Pancreas (tissue), 10 donors: ENCODE results near the gene COG4. TPM values are rescaled to one million over a fixed set of nuclear protein-coding genes. Genes with fewer than 3 reads are reported as not detected.

Experiments
- ATAC-seq, 4 donors: fragments of 200-7000 bp; cut with Tn5 transposase; one replicate each; pipeline versions ENCODE4 v1.8.0 to v1.9.1; 2020; ENCODE audit warnings: mild to moderate bottlenecking in 4 of 4, moderate library complexity in 4 of 4
- DNase-seq, 6 donors: peaks; one replicate each; pipeline ENCODE4 v3.0.0-alpha.2; 2020
- FAIRE-seq: peaks from 2 replicates; lab custom pipeline; 2012; peaks lifted over from hg19 to GRCh38; lab: Jason Lieb, UNC
- H3K27ac ChIP-seq, 4 donors: fragments of 200-600 bp; sonication (generic); 1 replicate in 3 of 4; 2 replicates in 1 of 4; pipeline versions ENCODE4 v1.5.0 to v1.8.0; 2020
- H3K27me3 ChIP-seq, 4 donors: fragments of 200-600 bp; one replicate each; pipeline ENCODE4 v1.8.0; 2021
- H3K36me3 ChIP-seq, 3 donors: fragments of 200-600 bp; sonication (generic) in 1 of 3; one replicate each; pipeline versions ENCODE4 v1.5.0 to v1.8.0; 2020 to 2021
- H3K4me1 ChIP-seq, 3 donors: fragments of 200-600 bp; one replicate each; pipeline ENCODE4 v1.8.0; 2021
- H3K4me3 ChIP-seq, 4 donors: fragments of 200-600 bp; sonication (generic) in 2 of 4; one replicate each; pipeline versions ENCODE4 v1.5.0 to v1.8.0; 2020 to 2021
- H3K9me3 ChIP-seq, 4 donors: fragments of 200-600 bp; one replicate each; pipeline ENCODE4 v1.8.0; 2021
- WGBS, 2 donors: extraction: QIAGEN DNeasy Blood & Tissue Kit; methylation state at CpG; one replicate each; pipeline ENCODE4 v1.1.7; 2013; 5-methylcytosine and 5-hydroxymethylcytosine counted together
- intact Hi-C, 3 donors: fragments of 100-400 bp; cut with DNase I; formaldehyde crosslinking; loops; one replicate each; pipeline versions ENCODE4 v1.11.1 to v1.14.2; 2022
- polyA plus RNA-seq, 2 donors: library from polyadenylated mRNA; stranded (reverse); fragments of 200-250 nt; gene quantifications; one replicate each; pipeline ENCODE4 v1.2.3, GENCODE V29; 2013
- total RNA-seq, 6 donors: library from RNA; stranded (reverse); fragmentation: NEBNext Ultra II Directional in 4 of 6; extraction: Animal tissue kit (Norgen Biotek cat#: 25700) in 4 of 6; gene quantifications; one replicate each; pipeline versions ENCODE4 v1.2.1 to v1.2.4, GENCODE V29; 2021 to 2023
- TF ChIP-seq, protein P1 (sequence below), 4 donors: fragments of 200-600 bp; sonication (generic) in 3 of 4; IDR thresholded peaks; one replicate each; pipeline versions ENCODE4 v1.5.0 to v1.8.0; 2021; ENCODE audit warnings: antibody characterized with exemption in 4 of 4
- donor health status: healthy with polysubstance abuse.
- donor health status: DM: no; HTN: no; CAD: no; lungs with moderate emphysema.
- donor health status: DM: no; HTN: no; CAD: no.
- donor health status: control.
- donor health status: control.
- donor health status: Bipolar disorder and iron deficiency.
- donor health status: DM: yes; HTN: yes; CAD: no.
- donor health status: DM: no; HTN: no; CAD: no.
- donor health status: DM: no; HTN: no; CAD: no.
- donor health status: DM: yes; HTN: yes; CAD: no.

COG4 gene
- total and polyA plus RNA-seq, 8 donors: 12.3 to 56.4 (median 19.3) TPM

- DNase-seq (no peak), ATAC-seq (no peak), FAIRE-seq (no peak)
- peaks cover 0 to 54% (median 15%) of the 10 kb centered on the region in 3 donors for H3K36me3 ChIP-seq
- H3K9me3 ChIP-seq: no peaks in the 10 kb centered on the region
- intact Hi-C loops: no loop called here
- no peak overlapping the region for H3K4me3 ChIP-seq
- no peak overlapping the region for H3K27ac ChIP-seq
- H3K27me3 ChIP-seq: no peaks in the 10 kb centered on the region
- TF ChIP-seq, protein P1, sequence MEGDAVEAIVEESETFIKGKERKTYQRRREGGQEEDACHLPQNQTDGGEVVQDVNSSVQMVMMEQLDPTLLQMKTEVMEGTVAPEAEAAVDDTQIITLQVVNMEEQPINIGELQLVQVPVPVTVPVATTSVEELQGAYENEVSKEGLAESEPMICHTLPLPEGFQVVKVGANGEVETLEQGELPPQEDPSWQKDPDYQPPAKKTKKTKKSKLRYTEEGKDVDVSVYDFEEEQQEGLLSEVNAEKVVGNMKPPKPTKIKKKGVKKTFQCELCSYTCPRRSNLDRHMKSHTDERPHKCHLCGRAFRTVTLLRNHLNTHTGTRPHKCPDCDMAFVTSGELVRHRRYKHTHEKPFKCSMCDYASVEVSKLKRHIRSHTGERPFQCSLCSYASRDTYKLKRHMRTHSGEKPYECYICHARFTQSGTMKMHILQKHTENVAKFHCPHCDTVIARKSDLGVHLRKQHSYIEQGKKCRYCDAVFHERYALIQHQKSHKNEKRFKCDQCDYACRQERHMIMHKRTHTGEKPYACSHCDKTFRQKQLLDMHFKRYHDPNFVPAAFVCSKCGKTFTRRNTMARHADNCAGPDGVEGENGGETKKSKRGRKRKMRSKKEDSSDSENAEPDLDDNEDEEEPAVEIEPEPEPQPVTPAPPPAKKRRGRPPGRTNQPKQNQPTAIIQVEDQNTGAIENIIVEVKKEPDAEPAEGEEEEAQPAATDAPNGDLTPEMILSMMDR (IDR thresholded peaks at IDR 0.05): no peak
- 91 to 95% methylated on average over 3 of the region's 3 CpGs for WGBS, 2 donors
- H3K4me1 ChIP-seq: no peaks in the 10 kb centered on the region
Measured at GRCh38 chr16:70510216-70510615, 13.1 kb downstream of the COG4 start.

- Histone ChIP-seq H3K27ac (no peak overlapping the region), H3K4me3 (no peak overlapping the region), H3K27me3 (no peaks in the 10 kb centered on the region), H3K36me3 (peaks cover 0 to 42% (median 15%) of the 10 kb centered on the region in 3 donors), H3K4me1 (no peaks in the 10 kb centered on the region), H3K9me3 (no peaks in the 10 kb centered on the region)
- no peak for FAIRE-seq
- ATAC-seq: no peak
- DNase-seq: no peak
- 79 to 82% methylated on average over 5 of the region's 5 CpGs for WGBS, 2 donors
- TF ChIP-seq, protein P1 (IDR thresholded peaks at IDR 0.05): no peak
- intact Hi-C loops: no loop called here
Measured at GRCh38 chr16:70508752-70509151, 14.6 kb downstream of the COG4 start.

DNA sequence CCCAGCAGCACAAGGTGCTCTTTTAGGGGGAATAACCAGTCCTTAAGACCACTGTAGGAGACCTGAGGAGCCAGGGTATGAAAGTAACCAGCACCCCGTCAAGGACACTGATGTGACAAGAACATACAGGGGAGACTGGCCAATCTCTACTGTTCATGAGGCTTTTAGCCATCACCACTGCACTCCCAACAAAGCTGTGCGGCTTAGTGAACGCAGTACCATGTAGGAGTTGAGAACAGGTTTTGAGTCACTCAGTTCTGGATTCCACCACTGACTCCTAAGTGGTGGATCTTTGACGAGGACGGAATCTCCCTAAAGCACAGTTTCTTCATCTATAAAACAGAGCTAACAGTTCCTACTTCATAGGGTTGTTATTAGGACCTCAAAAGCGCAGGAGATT, 26.8 kb downstream of the COG4 start:
- 96 to 97% methylated on average over 6 of the region's 6 CpGs for WGBS, 2 donors
- Histone ChIP-seq H3K36me3 (peaks cover 0 to 51% (median 12%) of the 10 kb centered on the region in 3 donors), H3K4me1 (no peaks in the 10 kb centered on the region), H3K9me3 (no peaks in the 10 kb centered on the region), H3K27me3 (no peaks in the 10 kb centered on the region), H3K27ac (no peak overlapping the region), H3K4me3 (no peak overlapping the region)
- intact Hi-C loops: no loop called here
- no peak for ATAC-seq
- FAIRE-seq: no peak
- TF ChIP-seq, protein P1 (IDR thresholded peaks at IDR 0.05): no peak
- no peak for DNase-seq

GRCh38 chr16:70495425-70496182, 27.8 kb downstream of the COG4 start:
- FAIRE-seq: no peak
- WGBS, 2 donors: 95 to 98% methylated on average over 9 of the region's 9 CpGs
- H3K9me3 ChIP-seq: no peaks in the 10 kb centered on the region
- no peak overlapping the region for H3K4me3 ChIP-seq
- intact Hi-C loops: no loop called here
- no peaks in the 10 kb centered on the region for H3K4me1 ChIP-seq
- ATAC-seq: no peak
- no peaks in the 10 kb centered on the region for H3K27me3 ChIP-seq
- no peak for DNase-seq
- TF ChIP-seq, protein P1 (IDR thresholded peaks at IDR 0.05): no peak
- peaks cover 0 to 51% (median 11%) of the 10 kb centered on the region in 3 donors for H3K36me3 ChIP-seq
- no peak overlapping the region for H3K27ac ChIP-seq

DNA sequence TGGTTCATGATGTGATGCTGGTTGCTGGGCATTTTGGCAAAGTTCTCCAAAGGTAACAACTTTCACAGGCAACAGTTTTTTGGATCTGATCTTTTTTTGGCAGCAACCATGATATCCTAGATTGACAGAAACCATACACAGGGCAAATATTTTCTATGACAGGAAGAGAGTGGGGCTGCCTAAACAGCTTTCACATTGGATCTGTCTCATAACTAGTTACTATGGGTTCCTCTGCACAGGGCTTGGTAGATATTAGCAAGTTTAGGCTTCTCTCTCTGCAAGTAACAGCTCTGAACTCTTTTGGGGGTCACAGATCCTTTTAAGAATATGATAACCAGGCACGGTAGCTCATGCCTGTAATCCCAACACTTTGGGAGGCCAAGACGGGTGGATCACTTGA, 28.6 kb downstream of the COG4 start:
- no peaks in the 10 kb centered on the region for H3K27me3 ChIP-seq
- intact Hi-C loops: no loop called here

More for the DNA sequence above, 28.6 kb downstream of the COG4 start:
- Histone ChIP-seq H3K4me1 (no peaks in the 10 kb centered on the region), H3K36me3 (peaks cover 0 to 50% (median 9%) of the 10 kb centered on the region in 3 donors), H3K4me3 (no peak overlapping the region), H3K27ac (no peak overlapping the region), H3K9me3 (no peaks in the 10 kb centered on the region)
- DNase-seq (no peak), ATAC-seq (no peak), FAIRE-seq (no peak)
- WGBS, 2 donors: 87 to 98% methylated on average over 2 of the region's 2 CpGs
- TF ChIP-seq, protein P1 (IDR thresholded peaks at IDR 0.05): no peak
